Measurements from ENCODE around the gene RARG.
"Not testable (repeated sequence)": the region's sequence is repeated elsewhere in the genome, so short reads cannot be mapped to it uniquely, and the experiment has no call there.

Gene RARG

DNA sequence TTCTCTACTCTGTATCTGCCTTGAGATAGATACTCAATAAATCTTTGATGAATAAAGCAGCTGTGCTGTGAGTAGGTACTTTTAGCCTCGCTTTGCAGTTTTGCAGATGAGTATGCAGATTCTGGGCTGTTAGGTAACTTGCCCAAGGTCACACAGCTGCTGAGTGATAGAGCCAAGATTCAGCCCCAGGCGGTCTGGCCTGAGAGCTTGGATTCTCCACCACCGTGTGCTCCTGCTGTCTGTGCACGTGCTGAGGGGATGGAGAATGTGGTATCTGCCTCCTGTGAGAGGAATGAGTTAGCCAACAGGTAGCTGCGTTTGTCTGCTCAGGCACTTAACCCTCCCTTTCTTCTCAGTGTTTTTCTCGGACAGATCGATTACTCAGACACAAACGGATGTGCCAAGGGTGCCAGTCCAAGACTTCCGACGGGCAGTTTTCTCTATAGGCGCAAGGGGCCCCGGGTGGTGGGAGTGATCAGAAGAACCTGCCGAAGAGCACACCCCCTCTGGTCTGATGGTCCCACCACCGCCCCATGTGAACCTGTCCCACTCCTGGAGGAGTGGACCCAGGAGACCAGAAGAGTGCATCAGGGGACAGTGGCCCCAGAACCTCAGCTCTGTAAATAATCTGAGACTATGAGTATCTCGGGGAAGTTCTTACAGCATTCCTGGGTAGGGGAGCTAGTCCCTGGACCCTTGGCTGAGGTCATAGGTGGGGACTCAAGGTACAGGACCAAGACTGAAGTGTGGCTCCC, 44.7 kb downstream of the RARG start:
- no peak for DNase-seq

DNA sequence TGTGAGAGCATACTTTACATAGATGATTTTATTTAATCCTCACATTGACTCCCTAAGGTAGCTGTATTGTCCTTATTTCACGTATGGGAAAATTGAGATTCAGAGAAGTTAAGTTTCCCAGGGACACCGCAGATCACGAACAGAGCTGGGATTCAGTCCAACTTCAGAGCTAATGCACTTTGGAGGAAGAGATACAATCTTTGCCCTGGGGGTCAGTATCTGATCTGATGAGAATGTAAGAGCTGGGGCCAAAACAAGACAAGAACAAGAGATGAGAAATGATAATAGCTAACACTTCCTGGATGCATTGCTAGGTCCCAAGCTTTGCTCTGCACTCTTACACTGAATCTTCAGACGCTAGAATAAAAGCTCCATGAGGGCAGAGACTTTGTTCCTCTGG, 45.3 kb downstream of the RARG start:
- DNase-seq: no peak

DNA sequence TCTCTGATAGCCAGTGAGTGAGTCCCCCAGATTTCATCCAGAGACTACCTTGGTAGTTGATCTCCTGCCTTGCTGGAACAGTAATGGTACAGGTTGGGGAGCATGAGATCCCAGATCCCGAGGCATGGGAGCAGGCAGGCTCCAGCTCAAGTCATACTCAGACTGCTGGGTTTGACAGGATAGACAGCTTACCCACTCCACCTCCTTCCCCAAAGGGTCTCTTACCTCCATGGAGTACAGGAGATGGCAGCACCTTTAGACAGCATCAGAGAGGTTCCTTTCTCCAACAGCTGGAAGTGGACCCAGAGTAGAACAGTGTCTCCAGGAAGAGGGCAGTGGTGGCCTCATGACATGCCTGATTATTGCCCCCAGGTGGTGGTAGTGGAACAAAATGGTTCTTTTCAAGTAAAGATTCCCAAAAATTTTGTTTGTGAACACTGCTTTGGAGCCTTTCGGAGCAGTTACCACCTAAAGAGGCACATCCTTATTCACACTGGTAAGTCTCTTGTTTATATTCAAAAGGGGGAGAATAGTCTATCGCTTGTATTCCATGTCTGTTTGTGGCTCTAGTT, 46.3 kb downstream of the RARG start:
- DNase-seq: no peak

DNA sequence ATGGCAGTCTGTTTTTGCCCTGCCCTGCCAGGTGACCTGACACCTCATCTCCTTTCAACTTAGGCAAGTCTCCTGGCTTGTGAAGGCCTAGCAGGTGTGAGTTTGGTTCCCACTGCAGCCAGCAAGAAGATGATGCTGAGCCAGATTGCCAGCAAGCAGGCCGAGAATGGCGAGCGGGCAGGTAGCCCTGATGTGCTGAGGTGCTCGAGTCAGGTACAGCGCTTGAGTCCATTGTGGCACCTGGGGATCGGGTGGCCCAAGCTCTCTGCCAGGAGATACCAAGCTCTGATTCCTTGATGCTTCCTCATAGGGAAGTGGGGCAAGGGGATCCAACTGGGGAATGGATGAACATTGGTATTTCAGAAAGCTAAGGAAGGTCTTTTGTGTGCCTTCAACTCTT, 47.2 kb downstream of the RARG start:
- DNase-seq: no peak

DNA sequence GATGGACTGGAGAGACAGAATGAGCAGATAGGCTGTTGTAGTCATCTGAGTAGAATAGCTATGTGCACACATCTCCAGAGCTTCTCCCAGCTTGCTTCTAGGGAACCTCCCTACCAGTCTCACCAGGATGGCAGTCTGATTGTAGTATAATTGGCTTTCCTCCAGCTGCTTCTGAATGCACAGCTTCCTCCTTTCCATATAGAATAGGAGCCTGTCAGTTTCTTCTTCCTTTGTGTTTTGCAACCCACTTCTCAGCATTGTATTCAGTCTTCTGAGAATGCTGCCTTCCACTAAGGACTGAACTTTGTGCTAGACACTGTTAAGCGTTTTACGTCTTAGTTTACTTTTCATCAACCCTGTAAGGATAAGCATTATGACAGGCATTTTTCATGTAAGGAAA, 49.1 kb downstream of the RARG start:
- no peak for DNase-seq

DNA sequence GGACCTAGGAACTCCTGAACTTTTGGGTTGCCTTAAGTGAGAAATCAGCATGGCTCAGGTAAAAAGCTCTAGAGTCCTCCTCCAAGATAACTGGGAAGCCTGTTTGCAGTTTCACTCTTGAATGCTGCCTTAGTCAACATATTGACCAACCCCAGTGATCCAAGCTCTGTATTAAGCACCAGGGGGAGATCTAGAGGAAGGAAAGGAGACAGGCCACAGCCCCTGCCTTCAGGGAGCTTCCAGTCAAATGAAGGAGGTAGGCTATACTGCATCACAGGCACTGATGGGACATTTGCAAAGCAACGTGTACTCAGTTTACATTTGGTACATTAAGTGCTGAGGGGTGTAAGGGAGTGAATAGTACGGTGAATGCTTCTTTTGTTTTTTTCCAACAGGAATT, 50.1 kb downstream of the RARG start:
- no peak for DNase-seq

DNA sequence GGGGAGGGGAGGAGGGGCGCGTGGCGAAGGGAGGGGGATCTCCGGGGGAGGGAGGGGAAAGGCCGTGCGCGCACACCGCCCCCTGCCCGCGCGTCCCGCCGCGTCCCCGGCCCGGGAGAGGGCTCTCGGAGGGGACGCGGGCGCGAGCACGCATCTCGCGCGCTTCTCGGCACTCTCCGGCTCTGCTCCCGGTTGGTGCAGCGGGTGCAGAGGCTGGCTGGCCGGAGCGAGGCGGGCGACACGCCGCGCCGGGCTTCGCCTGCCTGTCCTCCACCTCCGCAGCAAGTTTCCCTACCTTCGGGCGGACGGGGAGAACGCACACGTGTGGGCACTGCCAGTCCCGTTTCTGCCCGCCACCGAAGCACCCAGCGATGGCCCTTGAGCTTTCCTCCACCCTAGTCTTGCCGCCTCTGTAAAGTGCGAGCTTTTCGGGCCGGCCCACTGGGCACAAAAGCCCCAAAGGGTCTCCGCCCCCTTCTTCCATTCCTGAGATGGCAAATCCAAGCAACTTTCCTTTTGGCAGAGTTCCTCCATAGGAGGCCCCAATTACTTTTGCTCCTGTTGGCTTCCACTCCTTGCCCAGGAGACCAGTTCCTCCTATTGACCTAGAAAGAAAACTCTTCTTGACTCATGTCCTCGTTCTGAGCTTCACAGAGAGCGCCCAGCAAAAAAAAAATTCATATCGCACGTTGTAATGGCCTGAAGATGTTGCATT, 50.9 kb downstream of the RARG start:
- DNase-seq: peak; percentile 38

DNA sequence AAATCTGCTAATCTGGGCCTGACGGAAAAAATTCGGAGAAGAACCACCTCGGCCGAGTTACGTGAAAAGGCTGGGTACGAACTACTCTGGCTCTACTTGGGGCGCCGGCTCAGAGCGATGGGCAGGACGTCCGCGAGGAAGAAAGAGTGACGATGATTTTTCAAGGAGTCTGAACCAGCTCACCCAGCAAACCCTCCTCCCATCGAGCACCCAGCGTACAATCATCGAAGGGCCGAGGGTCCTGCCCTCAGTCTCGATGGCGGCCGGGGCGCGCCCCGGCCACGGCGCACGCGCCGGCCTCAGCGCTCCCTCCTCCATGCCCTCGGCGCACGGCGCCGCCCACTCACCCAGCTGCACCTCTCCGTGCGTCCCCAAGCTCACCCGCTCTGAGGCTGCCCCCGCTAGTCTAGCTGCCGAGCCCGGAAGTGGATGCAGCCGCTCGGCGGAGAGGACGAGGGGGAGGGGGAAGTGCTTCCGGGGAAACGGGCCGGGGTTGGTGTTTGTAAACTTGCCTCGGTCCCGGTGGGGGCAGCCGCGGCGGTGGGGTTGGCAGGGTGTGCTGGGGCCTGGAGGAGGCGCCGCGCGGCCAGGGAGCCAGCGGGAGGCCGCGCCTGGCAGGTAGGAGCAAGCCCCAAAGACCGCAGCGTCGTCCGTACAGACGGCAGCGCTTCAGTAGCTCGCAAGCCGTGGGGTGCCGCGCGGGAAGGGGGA, 51.6 kb downstream of the RARG start, which contains the start of the genes CSAD and ZNF740:
CSAD (minus strand) TSS at position 706 of the 711 bp plus-strand sequence. CDS start 7,455 bp downstream, outside the sequence.
ZNF740 (plus strand) TSS at position 503 of the 711 bp plus-strand sequence. CDS start 1,262 bp downstream, outside the sequence.
- DNase-seq: peak; percentile 83

DNA sequence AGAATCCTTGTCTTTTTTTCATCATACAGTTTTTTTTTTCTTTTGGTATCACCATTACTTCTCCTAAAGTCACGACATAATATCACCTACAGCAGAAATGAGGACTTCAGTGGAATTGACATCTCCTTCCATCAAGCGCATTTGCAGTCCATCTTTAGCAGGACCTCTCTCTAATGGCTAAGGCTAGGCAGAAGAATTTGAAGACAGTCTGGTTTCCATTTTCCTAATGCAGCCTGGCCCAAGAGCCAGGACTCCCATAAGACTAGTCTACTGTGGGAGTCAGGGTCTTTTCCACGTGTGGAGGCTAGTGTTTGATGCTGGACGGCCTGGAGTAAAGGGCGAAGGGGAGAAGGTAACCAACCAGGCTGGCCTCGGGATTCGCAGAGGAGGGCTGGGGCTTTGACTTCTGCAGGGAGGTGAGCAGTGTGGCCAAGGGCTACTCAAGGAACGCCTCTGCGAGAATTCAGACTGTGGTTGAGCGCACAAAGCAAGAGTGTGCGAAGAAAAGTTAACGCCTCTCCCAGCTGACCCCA, 52.3 kb downstream of the RARG start:
- DNase-seq: no peak

DNA sequence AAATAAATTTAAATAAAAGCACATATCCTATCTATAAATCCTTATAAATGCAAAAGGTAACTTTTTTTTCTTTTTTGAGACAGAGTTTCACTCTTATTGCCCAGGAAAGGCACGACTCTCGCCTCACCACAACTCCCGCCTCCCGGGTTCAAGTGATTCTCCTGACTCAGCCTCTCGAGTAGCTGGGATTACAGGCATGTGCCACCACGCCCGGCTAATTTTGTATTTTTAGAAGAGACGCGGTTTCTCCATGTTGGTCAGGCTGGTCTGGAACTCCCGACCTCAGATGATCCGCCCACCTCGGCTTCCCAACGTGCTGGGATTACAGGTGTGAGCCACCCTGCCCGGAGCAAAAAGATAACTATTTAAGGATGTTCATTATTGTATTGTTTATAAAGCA, 53.2 kb downstream of the RARG start:
- DNase-seq: not testable (repeated sequence)

DNA sequence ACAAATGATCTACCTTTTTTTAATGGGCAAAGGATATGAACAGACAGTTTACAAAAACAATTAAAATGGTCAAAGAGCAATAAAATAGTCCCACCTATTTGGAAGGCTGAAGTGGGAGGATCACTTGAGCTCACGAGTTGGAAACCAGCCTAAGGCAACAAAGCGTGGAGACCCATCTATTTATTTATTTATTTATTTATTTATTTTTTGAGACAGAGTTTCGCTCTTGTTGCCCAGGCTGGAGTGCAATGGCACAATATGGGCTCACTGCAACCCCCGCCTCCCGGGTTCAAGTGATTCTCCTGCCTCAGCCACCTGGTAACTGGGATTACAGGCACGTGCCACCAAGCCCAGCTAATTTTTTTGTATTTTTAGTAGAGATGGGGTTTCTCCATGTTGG, 54.6 kb downstream of the RARG start:
- DNase-seq: not testable (repeated sequence)

DNA sequence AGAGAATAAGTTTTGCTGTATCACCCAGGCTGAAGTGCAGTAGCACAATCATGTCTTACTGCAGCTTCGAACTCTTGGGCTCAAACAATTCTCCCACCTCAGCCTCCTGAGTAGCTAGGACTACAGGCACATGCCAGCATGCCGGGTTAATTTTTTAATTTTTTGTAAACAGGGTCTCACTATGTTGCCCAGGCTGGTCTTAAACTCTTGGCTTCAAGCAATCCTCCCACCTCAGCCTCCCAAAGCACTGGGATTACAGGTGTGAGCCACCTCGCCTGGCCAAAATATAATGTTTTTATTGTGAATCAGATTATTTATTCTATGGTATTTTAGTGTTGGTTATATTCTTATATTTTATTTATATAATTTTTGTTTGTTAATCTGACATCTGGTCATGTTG, 55.3 kb downstream of the RARG start:
- DNase-seq: no peak

DNA sequence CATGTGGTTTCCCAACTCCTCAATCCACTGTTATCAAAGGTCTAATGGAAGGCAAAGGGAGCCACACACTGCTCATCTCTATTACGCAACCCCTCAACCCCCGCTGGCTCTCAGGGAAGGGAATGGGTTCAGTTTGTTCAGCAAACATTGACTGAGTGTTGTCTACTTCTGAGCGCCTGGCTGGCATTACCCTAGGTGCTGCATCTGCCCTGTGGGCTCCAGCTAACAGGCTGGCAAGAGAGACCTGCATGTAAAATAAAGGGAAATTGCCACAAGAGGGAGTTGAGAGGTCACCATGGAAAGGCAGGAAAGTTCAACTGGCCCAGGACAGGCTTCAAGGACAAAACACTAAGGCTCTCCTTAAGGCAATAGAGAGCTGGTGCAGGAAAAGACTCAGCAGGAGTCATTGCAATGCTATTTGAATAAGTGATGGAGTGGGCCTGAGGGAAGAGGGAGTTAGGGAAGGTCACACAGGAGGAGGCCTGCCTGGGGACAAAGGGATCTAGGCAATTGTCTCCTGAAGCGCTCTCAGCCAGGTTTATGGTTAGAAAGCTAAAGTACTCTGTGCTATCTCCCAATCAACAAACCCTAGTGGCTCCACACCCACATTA, 57.0 kb downstream of the RARG start:
- no peak for DNase-seq

DNA sequence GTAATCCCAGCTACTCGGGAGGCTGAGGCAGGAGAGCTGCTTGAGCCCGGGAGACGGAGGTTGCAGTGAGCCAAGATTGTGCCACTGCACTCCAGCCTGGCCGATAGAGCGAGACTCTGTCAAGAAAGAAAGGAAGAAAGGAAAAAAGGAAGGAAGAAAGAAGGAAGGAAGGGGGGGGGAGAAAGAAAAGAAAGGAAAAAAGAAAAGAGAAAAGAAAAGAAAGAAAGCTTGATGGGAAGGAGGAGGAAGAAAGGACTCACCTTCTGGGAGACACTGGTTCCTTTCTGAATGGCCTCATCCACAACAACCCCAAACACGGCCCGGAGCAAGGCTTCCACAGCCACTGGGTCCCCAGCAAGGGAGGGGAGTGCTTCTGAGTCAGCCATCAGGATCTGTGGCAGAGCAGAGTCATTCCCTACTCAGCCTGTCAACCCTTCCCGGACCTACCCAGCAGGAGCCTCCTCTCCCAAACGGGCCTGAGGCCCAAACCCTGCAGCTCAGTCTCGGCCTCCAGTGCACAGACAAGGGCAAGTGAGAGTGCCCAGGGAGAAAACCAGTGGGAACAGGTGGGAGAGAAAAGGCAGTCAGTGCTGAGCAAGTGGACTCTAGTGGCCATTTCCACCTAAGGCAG, 58.8 kb downstream of the RARG start:
- DNase-seq: no peak

DNA sequence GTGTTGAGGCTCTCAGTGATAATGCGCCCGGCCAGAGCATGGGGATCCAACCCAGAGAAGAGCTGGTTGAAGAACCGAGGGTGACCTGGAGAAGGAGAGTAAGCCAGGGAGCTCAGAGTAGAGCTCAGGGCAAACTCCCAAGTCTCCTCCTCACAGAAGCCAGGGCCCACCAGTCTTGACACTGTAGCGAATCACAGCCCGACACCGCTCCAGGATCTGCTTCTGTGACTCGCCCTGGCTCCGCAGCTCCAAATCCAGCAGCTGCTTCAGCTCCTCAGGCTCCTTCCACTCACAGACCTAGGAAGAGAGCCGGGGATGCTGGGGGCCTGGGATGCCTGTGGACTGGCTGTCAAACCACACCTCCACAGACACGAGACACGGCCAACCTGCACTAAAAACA, 59.7 kb downstream of the RARG start:
- DNase-seq: no peak

DNA sequence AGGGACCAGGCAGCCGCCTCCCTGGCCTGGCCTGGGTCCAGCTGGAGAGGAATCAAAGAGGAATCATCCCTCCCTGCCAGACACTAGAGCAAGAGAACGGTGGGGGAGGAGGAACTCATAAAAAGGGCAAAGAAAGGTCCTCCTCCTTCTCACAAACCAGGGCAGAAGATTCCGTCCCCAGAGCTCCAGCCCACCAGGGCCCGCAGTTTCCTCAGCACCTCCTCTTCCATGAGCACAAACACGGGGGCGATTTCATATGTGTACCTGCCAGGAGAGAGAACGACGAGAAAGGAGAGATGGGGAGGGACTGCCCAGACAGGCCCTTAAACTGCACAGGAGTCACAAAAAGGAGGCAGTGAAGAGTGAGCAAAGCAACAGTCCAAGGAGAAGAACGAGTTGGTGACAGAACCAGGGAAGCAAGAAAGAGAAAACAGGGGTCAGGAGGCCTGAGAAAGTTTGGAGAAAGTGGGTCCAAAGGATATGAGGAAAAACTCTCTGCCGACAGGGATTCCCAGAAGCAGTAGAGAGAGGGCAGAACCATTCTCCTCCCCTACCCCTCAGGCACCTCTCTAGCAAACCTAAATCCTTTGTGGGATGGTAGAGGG, 60.2 kb downstream of the RARG start:
- DNase-seq: no peak

DNA sequence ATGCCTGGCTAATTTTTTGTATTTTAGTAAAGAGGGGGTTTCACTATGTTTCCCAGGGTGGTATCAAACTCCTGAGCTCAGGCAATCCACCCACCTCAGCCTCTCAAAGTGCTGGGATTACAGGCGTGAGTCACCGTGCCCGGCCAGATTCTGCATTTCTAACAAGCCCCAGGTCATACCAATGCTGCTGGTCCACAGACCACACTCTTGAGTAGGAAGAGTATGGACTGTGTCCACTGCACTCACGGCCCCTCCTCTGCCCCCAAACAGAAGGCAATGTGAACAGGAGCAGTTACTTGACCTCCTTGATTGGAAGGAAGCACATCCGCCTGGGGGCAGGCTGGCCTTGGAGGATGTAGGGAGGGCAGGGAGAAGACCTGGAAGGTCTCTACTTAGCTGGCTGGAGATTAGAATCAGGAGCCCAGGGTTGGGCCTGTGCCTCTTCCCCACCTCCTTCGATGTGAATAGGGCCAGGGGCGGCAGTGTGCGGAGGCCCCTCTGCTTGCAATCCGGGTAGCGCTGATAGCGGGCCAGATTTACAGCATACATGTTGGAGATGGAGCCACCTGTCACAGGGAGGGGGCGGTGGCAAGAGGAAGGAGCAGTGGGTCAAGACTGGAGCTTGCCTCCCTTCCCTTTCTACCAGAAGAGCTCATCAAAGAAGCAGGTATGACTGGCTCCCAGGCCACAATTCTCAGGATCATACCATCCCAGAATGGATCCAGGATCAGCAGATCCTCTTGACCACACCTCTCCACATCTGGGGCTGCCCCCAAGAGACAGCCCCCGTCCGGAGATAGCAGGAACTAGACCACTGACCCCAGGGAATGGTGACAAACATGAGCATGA, 60.9 kb downstream of the RARG start:
- DNase-seq: no peak

DNA sequence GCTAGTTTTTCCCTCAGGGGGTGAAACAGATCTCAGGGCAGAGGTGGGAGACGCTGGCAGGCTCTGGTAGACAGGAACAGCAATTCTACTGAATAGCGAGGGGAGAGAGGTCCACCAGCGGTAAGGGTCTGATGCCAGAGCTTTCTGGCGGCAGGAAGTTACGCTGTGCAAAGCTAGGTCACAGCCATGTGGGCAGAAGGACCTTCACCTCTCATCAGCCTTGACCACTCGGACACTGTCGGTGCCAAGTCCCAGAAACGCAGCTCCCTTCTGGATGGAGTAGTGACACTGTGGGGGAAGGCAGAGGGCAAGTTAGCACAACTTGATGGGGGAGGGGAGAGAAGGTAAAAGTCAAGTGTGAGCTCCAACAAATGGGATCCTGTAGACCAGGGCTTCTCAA, 61.8 kb downstream of the RARG start:
- no peak for DNase-seq

DNA sequence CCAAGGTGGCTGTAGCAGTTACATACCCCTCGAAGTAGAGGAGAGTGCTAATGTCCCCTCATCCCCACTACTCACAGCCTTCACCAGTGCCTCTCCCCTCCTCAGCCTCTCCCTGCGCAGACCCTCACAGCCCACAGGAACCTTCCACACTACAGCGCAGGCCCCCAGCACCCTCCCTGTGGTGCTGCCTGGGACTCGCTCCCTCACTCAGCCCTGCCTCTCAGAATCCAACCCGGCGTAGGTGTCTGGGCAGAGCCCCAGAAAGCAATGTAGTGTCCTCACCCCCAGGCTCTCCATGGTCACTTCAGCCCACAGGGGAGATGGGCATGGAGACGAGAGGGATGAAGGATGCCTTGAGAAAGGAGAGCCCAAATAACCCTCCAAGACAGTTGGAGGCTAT, 62.4 kb downstream of the RARG start:
- DNase-seq: no peak

DNA sequence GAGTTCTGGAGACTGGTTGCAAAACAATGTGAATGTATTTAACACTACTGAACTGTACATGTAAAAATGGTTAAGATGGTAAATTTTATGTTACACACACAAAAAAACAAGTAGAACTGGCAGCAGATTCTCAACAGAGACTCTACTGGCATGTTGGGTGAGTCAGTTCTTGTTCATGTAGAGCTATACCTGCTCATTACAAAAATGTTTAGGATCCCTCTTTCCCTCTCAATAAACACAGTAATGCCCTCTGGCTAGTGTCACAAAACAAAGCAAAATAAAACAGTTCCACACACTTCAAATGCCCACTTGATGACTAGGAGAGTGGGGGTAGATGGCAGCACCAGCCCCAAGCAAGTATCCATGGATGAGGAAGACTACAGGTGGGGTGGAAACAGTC, 65.2 kb downstream of the RARG start:
- DNase-seq: no peak

DNA sequence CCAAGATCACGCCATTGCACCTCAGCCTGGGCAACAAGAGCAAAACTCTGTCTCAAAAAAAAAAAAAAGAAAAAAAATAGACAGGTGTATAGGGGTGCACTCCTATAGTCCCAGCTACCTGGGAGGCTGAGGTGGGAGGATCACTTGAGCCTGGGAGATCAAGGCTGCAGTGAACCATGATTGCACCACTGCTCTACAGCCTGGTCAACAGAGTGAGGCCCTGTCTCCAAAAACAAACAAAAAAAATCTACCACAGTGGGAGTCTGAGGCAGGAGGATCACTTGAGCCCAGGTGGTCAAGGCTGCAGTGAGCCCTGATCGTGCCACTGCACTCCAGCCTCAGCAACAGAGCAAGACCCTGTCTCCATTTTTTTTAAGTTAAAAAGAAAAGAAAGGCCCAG, 69.0 kb downstream of the RARG start:
- DNase-seq: not testable (repeated sequence)

All from NCI-H1694 (cell line).